ENCODE data around the gene ERMARD.

DNA sequence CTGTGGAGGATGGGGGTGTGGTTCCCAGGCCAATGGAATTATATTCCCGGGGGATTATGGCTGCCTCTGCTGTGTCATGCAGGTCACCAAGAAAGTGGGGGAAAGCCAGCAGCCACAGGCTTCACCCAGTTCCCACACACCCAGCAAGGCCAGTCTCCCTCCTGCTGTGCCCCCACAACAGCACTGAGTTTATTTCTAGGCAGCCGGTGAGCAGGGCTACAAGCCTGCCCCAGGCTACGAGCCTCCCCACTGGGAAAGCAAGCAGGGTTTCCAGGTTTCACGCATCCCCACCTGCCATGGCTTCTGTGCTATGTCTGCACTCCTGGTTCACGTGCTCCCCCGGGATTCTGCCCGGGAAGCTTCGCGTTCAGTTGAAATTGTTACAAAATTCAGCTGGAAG, 72.6 kb downstream of the ERMARD start:
- TF ChIP-seq EP300 (IDR thresholded peaks at IDR 0.05; ENCODE audit: borderline replicate concordance), result no peak
- no peak for TF ChIP-seq RAD21 (IDR thresholded peaks at IDR 0.05; ENCODE audit: low read depth)
- no peak for TF ChIP-seq USF1 (IDR thresholded peaks at IDR 0.05)
- no peak for TF ChIP-seq REST (IDR thresholded peaks at IDR 0.05; ENCODE audit: low read depth)

Measured in Ishikawa (cell line).